Uterus (tissue), 4 donors: ENCODE measurements around the gene NECTIN1. TPM values are rescaled to one million over a fixed set of nuclear protein-coding genes. Genes with fewer than 3 reads are reported as not detected.

Source experiments
- small RNA-seq: library from RNA; depleted of rRNA; stranded (forward); fragments of <200 nt; gene quantifications from one replicate; pipeline ENCODE3, GENCODE V24; 2016
- total RNA-seq, 4 donors: library from RNA; depleted of rRNA in 3 of 4; stranded (reverse); fragments of >200 nt in 3 of 4; gene quantifications; one replicate each; pipeline versions ENCODE4 v1.1.0 to v1.2.4, GENCODE V29; 2014 to 2023
- donor health status: DM: yes; HTN: yes; CAD: no.

Gene NECTIN1
- total RNA-seq, 4 donors from 2014 or later: 1.3 to 10.6 (median 9.2) TPM; not detected in 1

Small RNA genes lying within 50 kb of the gene (small RNA-seq; reads per million reads assigned to genes)
- gene RNU6-1123P: not detected
